ENCODE data around the gene AP4E1. TPM values are rescaled to one million over a fixed set of nuclear protein-coding genes. Genes with fewer than 3 reads are reported as not detected.

Gene AP4E1
- total RNA-seq, 1 donor from 2014 or later = 11.3 TPM

- DNase-seq = no peak
- no peak for ATAC-seq
- Histone ChIP-seq H3K27me3 (ENCODE audit: low read depth) (no peaks in the 10 kb centered on the region), H3K27ac (no peak overlapping the region), H3K36me3 (peaks cover 11% of the 10 kb centered on the region), H3K4me3 (no peak overlapping the region), H3K4me1 (no peaks in the 10 kb centered on the region), H3K9me3 (no peaks in the 10 kb centered on the region)
- no peak for TF ChIP-seq CTCF (IDR thresholded peaks at IDR 0.05)
- intact Hi-C loops (cut with DNase I) = no loop called here
These were observed 98.7 kb downstream of the AP4E1 start for GRCh38 chr15:51007131-51007666.

- no peaks in the 10 kb centered on the region for H3K4me1 ChIP-seq
- H3K4me3 ChIP-seq = no peak overlapping the region
- no peaks in the 10 kb centered on the region for H3K9me3 ChIP-seq
- H3K27me3 ChIP-seq (ENCODE audit: low read depth) = no peaks in the 10 kb centered on the region
- intact Hi-C loops (cut with DNase I) = no loop called here
- H3K36me3 ChIP-seq = no peaks in the 10 kb centered on the region
- H3K27ac ChIP-seq = no peak overlapping the region
- TF ChIP-seq CTCF (IDR thresholded peaks at IDR 0.05) = no peak
- DNase-seq (no peak), ATAC-seq (no peak)
These were observed 102.7 kb downstream of the AP4E1 start for GRCh38 chr15:51011212-51011611.

GRCh38 chr15:51016615-51017014, 108.1 kb downstream of the AP4E1 start:
- no peaks in the 10 kb centered on the region for H3K36me3 ChIP-seq
- no peaks in the 10 kb centered on the region for H3K9me3 ChIP-seq
- DNase-seq (no peak), ATAC-seq (no peak)
- no peaks in the 10 kb centered on the region for H3K27me3 ChIP-seq (ENCODE audit: low read depth)
- intact Hi-C loops (cut with DNase I) = no loop called here
- no peak overlapping the region for H3K4me3 ChIP-seq
- no peaks in the 10 kb centered on the region for H3K4me1 ChIP-seq
- TF ChIP-seq CTCF (IDR thresholded peaks at IDR 0.05) = no peak
- H3K27ac ChIP-seq = no peak overlapping the region

GRCh38 chr15:51022206-51022605, 113.7 kb downstream of the AP4E1 start:
- no peaks in the 10 kb centered on the region for H3K36me3 ChIP-seq
- no peaks in the 10 kb centered on the region for H3K27me3 ChIP-seq (ENCODE audit: low read depth)
- no peaks in the 10 kb centered on the region for H3K9me3 ChIP-seq
- no peaks in the 10 kb centered on the region for H3K4me1 ChIP-seq
- DNase-seq (no peak), ATAC-seq (no peak)
- no peak overlapping the region for H3K4me3 ChIP-seq
- intact Hi-C loops (cut with DNase I) = no loop called here
- no peak overlapping the region for H3K27ac ChIP-seq
- no peak for TF ChIP-seq CTCF (IDR thresholded peaks at IDR 0.05)

- Histone ChIP-seq H3K27ac (no peak overlapping the region), H3K4me3 (no peak overlapping the region), H3K27me3 (ENCODE audit: low read depth) (no peaks in the 10 kb centered on the region), H3K9me3 (no peaks in the 10 kb centered on the region), H3K4me1 (no peaks in the 10 kb centered on the region), H3K36me3 (no peaks in the 10 kb centered on the region)
- intact Hi-C loops (cut with DNase I) = no loop called here
- no peak for TF ChIP-seq CTCF (IDR thresholded peaks at IDR 0.05)
- ATAC-seq (no peak), DNase-seq (no peak)
These were observed 115.0 kb downstream of the AP4E1 start for GRCh38 chr15:51023499-51023898.
